22Rv1 (cell line): ENCODE measurements around the gene PIGBOS1.
"Not testable (repeated sequence)": the region's sequence is repeated elsewhere in the genome, so short reads cannot be mapped to it uniquely, and the experiment has no call there.

Experiments
- CTCF ChIP-seq: fragments of 450-650 bp; IDR thresholded peaks from 2 replicates; pipeline ENCODE4 v1.5.1; 2017; ENCODE audit warnings: mild to moderate bottlenecking
- ZFX ChIP-seq: fragments of 450-650 bp; IDR thresholded peaks from 2 replicates; pipeline ENCODE4 v1.6.1; 2017; ENCODE audit warnings: antibody characterized with exemption, borderline replicate concordance

GRCh38 chr15:55302801-55303200, 16.1 kb downstream of the PIGBOS1 start:
- TF ChIP-seq CTCF, ZFX: not testable (repeated sequence)
